Upper lobe of left lung (tissue), 6 donors: ENCODE measurements around the gene DNAJB13. TPM values are rescaled to one million over a fixed set of nuclear protein-coding genes. Genes with fewer than 3 reads are reported as not detected.
A peak's percentile ranks its signal among the peaks of the same experiment; 100 is the strongest.
"Not testable (repeated sequence)": the region's sequence is repeated elsewhere in the genome, so short reads cannot be mapped to it uniquely, and the experiment has no call there.

Experiments
- ATAC-seq, 2 donors: fragments of 200-7000 bp; cut with Tn5 transposase; one replicate each; pipeline ENCODE4 v1.9.1; 2022; ENCODE audit warnings: mild to moderate bottlenecking in 2 of 2, moderate library complexity in 2 of 2; ENCODE audit not compliant: low FRiP score in 2 of 2
- DNase-seq, 2 donors: peaks; one replicate each; pipeline ENCODE4 v3.0.0-alpha.2; 2019 to 2020
- H3K27ac ChIP-seq, 4 donors: fragments of 200-600 bp; sonication (generic); one replicate each; pipeline ENCODE4 v1.5.1; 2016 to 2019
- H3K27me3 ChIP-seq, 4 donors: fragments of 200-600 bp; sonication (generic); one replicate each; pipeline ENCODE4 v1.5.1; 2017 to 2019
- H3K36me3 ChIP-seq, 4 donors: fragments of 200-600 bp; sonication (generic); one replicate each; pipeline ENCODE4 v1.5.1; 2016 to 2019
- H3K4me1 ChIP-seq, 4 donors: fragments of 200-600 bp; sonication (generic); one replicate each; pipeline ENCODE4 v1.5.1; 2018 to 2019
- H3K4me3 ChIP-seq, 4 donors: fragments of 200-600 bp; sonication (generic); one replicate each; pipeline ENCODE4 v1.5.1; 2017 to 2019; ENCODE audit warnings: mild to moderate bottlenecking in 2 of 4, moderate library complexity in 1 of 4
- H3K9me3 ChIP-seq, 4 donors: fragments of 200-600 bp; sonication (generic); one replicate each; pipeline ENCODE4 v1.5.1; 2018 to 2019
- CTCF ChIP-seq, 6 experiments: fragments of 450-650 bp in 4 of 6; fragments of 200-600 bp in 2 of 6; sonication (generic) in 2 of 6; IDR thresholded peaks; one replicate each; pipeline ENCODE4 v1.5.1; 2016 to 2019; ENCODE audit warnings: antibody characterized with exemption in 6 of 6
- EP300 ChIP-seq, 4 donors: sonication (generic); formaldehyde crosslinking; IDR thresholded peaks; one replicate each; pipeline ENCODE4 v1.5.1; 2017; ENCODE audit warnings: antibody characterized with exemption in 4 of 4, control low read depth in 2 of 4
- POLR2A ChIP-seq, 4 donors: fragments of 450-650 bp; IDR thresholded peaks; one replicate each; pipeline ENCODE4 v1.5.1; 2016 to 2017; ENCODE audit warnings: antibody characterized with exemption in 4 of 4, mild to moderate bottlenecking in 2 of 4
- POLR2AphosphoS5 ChIP-seq, 2 donors: sonication (generic); formaldehyde crosslinking; IDR thresholded peaks; one replicate each; pipeline ENCODE4 v1.5.1; 2017; ENCODE audit warnings: antibody characterized with exemption in 2 of 2
- WGBS, 2 donors: methylation state at CpG; one replicate each; pipeline ENCODE4 v1.1.5; 2017 to 2018; 5-methylcytosine and 5-hydroxymethylcytosine counted together
- total RNA-seq, 6 donors: library from RNA; depleted of rRNA in 4 of 6; stranded (reverse); fragments of >200 nt in 4 of 6; gene quantifications; one replicate each; pipeline versions ENCODE4 v1.1.0 to v1.2.1, GENCODE V29; 2016 to 2021
- donor health status: DM: no; HTN: no; CAD: no; lungs with moderate emphysema.
- donor health status: DM: no; HTN: yes; CAD: no; lungs with severe emphysema.

DNAJB13 gene
- total RNA-seq, 6 donors from 2014 or later, result 0.49 to 16.5 (median 6.3) TPM

GRCh38 chr11:73931039-73931645, 19.7 kb upstream of the DNAJB13 start:
- ATAC-seq, result peak in 1 of 2 donors; percentile 24

GRCh38 chr11:73931951-73932350, 18.9 kb upstream of the DNAJB13 start:
- peaks cover 3 to 64% (median 24%) of the 10 kb centered on the region in 4 donors for H3K36me3 ChIP-seq

More at GRCh38 chr11:73931039-73931645, 19.7 kb upstream of the DNAJB13 start:
- no peaks in the 10 kb centered on the region for H3K27me3 ChIP-seq
- peak in 3 of 6 experiments; percentile 21 to 26 (median 21) for TF ChIP-seq CTCF (IDR thresholded peaks at IDR 0.05)
- no peak for TF ChIP-seq EP300 (IDR thresholded peaks at IDR 0.05)
- no peak for TF ChIP-seq POLR2A (IDR thresholded peaks at IDR 0.05)
- no peak for TF ChIP-seq POLR2AphosphoS5 (IDR thresholded peaks at IDR 0.05)
- no peaks in the 10 kb centered on the region for H3K9me3 ChIP-seq
- H3K27ac ChIP-seq, result no peak overlapping the region
- DNase-seq, result peak in 1 of 2 donors; percentile 24
- no peak overlapping the region for H3K4me3 ChIP-seq
- 72% methylated on average over 7 of the region's 7 CpGs for WGBS, 2 donors
- peaks cover 3 to 73% (median 28%) of the 10 kb centered on the region in 4 donors for H3K36me3 ChIP-seq
- no peaks in the 10 kb centered on the region for H3K4me1 ChIP-seq

GRCh38 chr11:73932781-73933180, 18.0 kb upstream of the DNAJB13 start:
- H3K27me3 ChIP-seq, result no peaks in the 10 kb centered on the region
- 88 to 91% methylated on average over 7 of the region's 7 CpGs for WGBS, 2 donors

More at GRCh38 chr11:73931951-73932350, 18.9 kb upstream of the DNAJB13 start:
- 93 to 96% methylated on average over 6 of the region's 6 CpGs for WGBS, 2 donors
- no peaks in the 10 kb centered on the region for H3K27me3 ChIP-seq
- no peaks in the 10 kb centered on the region for H3K9me3 ChIP-seq
- no peak overlapping the region for H3K27ac ChIP-seq
- TF ChIP-seq POLR2AphosphoS5 (IDR thresholded peaks at IDR 0.05), result no peak
- TF ChIP-seq EP300 (IDR thresholded peaks at IDR 0.05), result no peak
- no peak for TF ChIP-seq CTCF (IDR thresholded peaks at IDR 0.05)
- TF ChIP-seq POLR2A (IDR thresholded peaks at IDR 0.05), result no peak
- ATAC-seq (no peak), DNase-seq (no peak)
- no peak overlapping the region for H3K4me3 ChIP-seq
- H3K4me1 ChIP-seq, result no peaks in the 10 kb centered on the region

GRCh38 chr11:73936047-73936446, 14.8 kb upstream of the DNAJB13 start:
- peak in 1 of 2 donors; percentile 49 for DNase-seq
- peaks cover 0 to 25% (median 0%) of the 10 kb centered on the region in 4 donors for H3K36me3 ChIP-seq
- WGBS, 2 donors, result 92 to 100% methylated on average over 2 to 3 of the region's 25 CpGs
- not testable (repeated sequence) for H3K27ac ChIP-seq, ATAC-seq, H3K9me3 ChIP-seq, H3K4me3 ChIP-seq, H3K4me1 ChIP-seq, H3K27me3 ChIP-seq

More at GRCh38 chr11:73932781-73933180, 18.0 kb upstream of the DNAJB13 start:
- ATAC-seq (no peak), DNase-seq (no peak)
- Histone ChIP-seq H3K9me3 (no peaks in the 10 kb centered on the region), H3K27ac (no peak overlapping the region), H3K4me3 (no peak overlapping the region), H3K4me1 (no peaks in the 10 kb centered on the region), H3K36me3 (peaks cover 3 to 56% (median 18%) of the 10 kb centered on the region in 4 donors)
- no peak for TF ChIP-seq POLR2AphosphoS5 (IDR thresholded peaks at IDR 0.05)
- TF ChIP-seq CTCF (IDR thresholded peaks at IDR 0.05), result no peak
- no peak for TF ChIP-seq EP300 (IDR thresholded peaks at IDR 0.05)
- no peak for TF ChIP-seq POLR2A (IDR thresholded peaks at IDR 0.05)

GRCh38 chr11:73939096-73939495, 11.7 kb upstream of the DNAJB13 start:
- TF ChIP-seq POLR2AphosphoS5 (IDR thresholded peaks at IDR 0.05) (no peak), CTCF (IDR thresholded peaks at IDR 0.05) (no peak), EP300 (IDR thresholded peaks at IDR 0.05) (no peak), POLR2A (IDR thresholded peaks at IDR 0.05) (no peak)
- DNase-seq (no peak), ATAC-seq (no peak)
- H3K27me3 ChIP-seq, result no peaks in the 10 kb centered on the region
- peaks cover 0 to 3% (median 0%) of the 10 kb centered on the region in 4 donors for H3K4me1 ChIP-seq
- H3K36me3 ChIP-seq, result peaks cover 0 to 3% (median 0%) of the 10 kb centered on the region in 4 donors
- WGBS, 2 donors, result 70 to 78% methylated on average over 4 of the region's 4 CpGs
- no peak overlapping the region for H3K4me3 ChIP-seq
- H3K27ac ChIP-seq, result no peak overlapping the region
- H3K9me3 ChIP-seq, result no peaks in the 10 kb centered on the region
